Measurements from ENCODE around the gene KLF12. TPM values are rescaled to one million over a fixed set of nuclear protein-coding genes. Genes with fewer than 3 reads are reported as not detected.

Gene KLF12
- total and polyA plus RNA-seq, 9 of the 15 experiments (the other 6 are each of a cell fraction or from before 2014, with no cell fraction given) = under 0.01 to 0.07 (median 0.05) TPM; not detected in 3

- TF ChIP-seq HOXB6 (CRISPR knock-in tag; IDR thresholded peaks at IDR 0.05; ENCODE audit: borderline replicate concordance) (no peak), DLX4 (CRISPR knock-in tag; IDR thresholded peaks at IDR 0.05) (no peak), MGA (IDR thresholded peaks at IDR 0.05) (no peak), MYC (IDR thresholded peaks at IDR 0.05; ENCODE audit: low read depth, low read length) (no peak), MYC (CRISPR knock-in tag; IDR thresholded peaks at IDR 0.05; ENCODE audit: borderline replicate concordance, low read depth) (no peak), HDGF (IDR thresholded peaks at IDR 0.05) (no peak), TCF3 (CRISPR knock-in tag; IDR thresholded peaks at IDR 0.05) (no peak)
- Histone ChIP-seq H3K36me3 (ENCODE audit: control insufficient read depth, insufficient read depth, low read length) (no peaks in the 10 kb centered on the region), H3K9me3 (replicated peaks; ENCODE audit: control insufficient read depth, insufficient read depth, low read depth, low read length) (no peaks in the 10 kb centered on the region), H3K9ac (ENCODE audit: insufficient read depth in 1 of 2, low read depth in 2 of 2, low read length in 2 of 2) (no peak overlapping the region), H3K4me3 (no peak overlapping the region), H3K27ac (ENCODE audit: extremely low read depth, low read depth, low read length) (no peak overlapping the region), H3K27me3 (ENCODE audit: control insufficient read depth in 2 of 2, insufficient read depth in 2 of 2, low read length in 2 of 2) (no peaks in the 10 kb centered on the region), H3K9me1 (ENCODE audit: control insufficient read depth, insufficient read depth, low read length) (no peaks in the 10 kb centered on the region), H3K4me2 (ENCODE audit: insufficient read depth, low read length) (no peak overlapping the region), H4K20me1 (replicated peaks; ENCODE audit: control insufficient read depth, insufficient read depth, low read length) (no peaks in the 10 kb centered on the region), H3K79me2 (ENCODE audit: control insufficient read depth, insufficient read depth, low read length) (no peaks in the 10 kb centered on the region), H3K4me1 (replicated peaks in 1 of 2; ENCODE audit: control insufficient read depth in 2 of 2, insufficient read depth in 2 of 2, low read length in 2 of 2) (no peaks in the 10 kb centered on the region), H2AFZ (ENCODE audit: low read depth, low read length) (no peak overlapping the region)
- POLR2A ChIA-PET = interaction anchor here (0.9 kb wide), 1 partner anchor 10 kb away, joined by 3 read pairs; no protein-coding TSS in a partner anchor
- intact Hi-C loops (cut with micrococcal nuclease) (no loop called here), in situ Hi-C loops (cut with MboI) (no loop called here)
- no TSS peak for BruUV-seq (replicated peaks)
- no peak for FAIRE-seq
- CTCF ChIA-PET (ENCODE audit: low intra/inter-chr PET ratio) = no interaction called here
- ATAC-seq = no peak
- WGBS (ENCODE audit: insufficient coverage, low coverage, missing lambda C conversion rate) = 0% methylated on average over 4 of the region's 4 CpGs
- DNase-seq (ENCODE audit: extremely low read depth in 1 of 4, low spot score in 3 of 4) = no peak
Measured at GRCh38 chr13:74168263-74168675, 34.1 kb upstream of the KLF12 start.
